ENCODE results near the gene TFAP2A. TPM values are rescaled to one million over a fixed set of nuclear protein-coding genes. Genes with fewer than 3 reads are reported as not detected.

The TFAP2A gene
- total RNA-seq, 1 donor from 2014 or later = 0.66 TPM

GRCh38 chr6:10403385-10404106 is 11.3 kb downstream of the TFAP2A start:
- DNase-seq = no peak
- intact Hi-C loops (cut with micrococcal nuclease) = no loop called here
- H3K27ac ChIP-seq (replicated peaks) = no peak overlapping the region
- peak overlapping the region; percentile 68 for H3K4me3 ChIP-seq
- H3K27me3 ChIP-seq (ENCODE audit: low read depth) = peaks cover 100% of the 10 kb centered on the region
- H3K36me3 ChIP-seq = no peaks in the 10 kb centered on the region
- TF ChIP-seq CTCF (IDR thresholded peaks at IDR 0.05; ENCODE audit: borderline replicate concordance) = no peak
- H3K4me1 ChIP-seq = peaks cover 13% of the 10 kb centered on the region
- peaks cover 3% of the 10 kb centered on the region for H3K9me3 ChIP-seq (replicated peaks)

GRCh38 chr6:10402648-10403311 is 12.1 kb downstream of the TFAP2A start:
- Histone ChIP-seq H3K36me3 (no peaks in the 10 kb centered on the region), H3K4me1 (peaks cover 13% of the 10 kb centered on the region), H3K9me3 (replicated peaks) (peaks cover 3% of the 10 kb centered on the region), H3K27ac (replicated peaks) (no peak overlapping the region), H3K27me3 (ENCODE audit: low read depth) (peaks cover 100% of the 10 kb centered on the region), H3K4me3 (no peak overlapping the region)
- DNase-seq = no peak
- no peak for TF ChIP-seq CTCF (IDR thresholded peaks at IDR 0.05; ENCODE audit: borderline replicate concordance)
- intact Hi-C loops (cut with micrococcal nuclease) = no loop called here

DNA sequence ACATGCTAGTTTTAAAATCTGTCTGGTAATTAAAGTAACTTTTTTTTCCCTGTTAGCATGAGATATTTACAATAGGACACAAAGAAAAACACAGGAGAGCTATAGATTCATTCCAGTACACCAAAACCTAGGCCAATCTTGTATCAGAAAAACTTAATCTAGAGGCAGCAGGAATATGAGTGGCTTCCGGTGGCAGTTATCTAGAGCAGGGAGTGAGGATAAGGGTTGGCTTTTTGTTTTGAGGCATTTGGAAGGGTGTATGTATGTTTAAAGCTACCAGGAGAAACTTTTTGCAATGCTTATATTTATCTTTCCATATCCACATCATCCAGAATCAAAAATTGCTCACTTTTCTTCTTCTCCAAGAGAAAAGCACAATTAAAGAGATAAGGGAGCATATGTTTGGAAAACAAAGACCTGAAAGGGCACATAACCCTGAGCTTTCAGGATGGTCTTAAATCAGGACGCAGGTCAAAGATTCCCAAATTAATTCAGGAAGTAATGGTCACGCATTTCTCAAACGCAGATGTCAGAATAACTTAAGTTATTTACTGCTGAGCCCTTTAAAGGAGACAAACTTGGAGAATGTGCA is 13.1 kb downstream of the TFAP2A start:
- TF ChIP-seq CTCF (IDR thresholded peaks at IDR 0.05; ENCODE audit: borderline replicate concordance) = no peak
- H3K9me3 ChIP-seq (replicated peaks) = peaks cover 3% of the 10 kb centered on the region
- peaks cover 100% of the 10 kb centered on the region for H3K27me3 ChIP-seq (ENCODE audit: low read depth)
- peaks cover 13% of the 10 kb centered on the region for H3K4me1 ChIP-seq
- no peaks in the 10 kb centered on the region for H3K36me3 ChIP-seq
- H3K4me3 ChIP-seq = no peak overlapping the region
- no peak overlapping the region for H3K27ac ChIP-seq (replicated peaks)
- no peak for DNase-seq
- intact Hi-C loops (cut with micrococcal nuclease) = no loop called here

- Histone ChIP-seq H3K4me3 (no peak overlapping the region), H3K36me3 (no peaks in the 10 kb centered on the region), H3K27ac (replicated peaks) (no peak overlapping the region), H3K4me1 (peaks cover 13% of the 10 kb centered on the region), H3K27me3 (ENCODE audit: low read depth) (peaks cover 100% of the 10 kb centered on the region), H3K9me3 (replicated peaks) (peaks cover 3% of the 10 kb centered on the region)
- DNase-seq = no peak
- intact Hi-C loops (cut with micrococcal nuclease) = no loop called here
- no peak for TF ChIP-seq CTCF (IDR thresholded peaks at IDR 0.05; ENCODE audit: borderline replicate concordance)
Observed at GRCh38 chr6:10401004-10401536, 13.8 kb downstream of the TFAP2A start.

- Histone ChIP-seq H3K4me1 (peaks cover 13% of the 10 kb centered on the region), H3K27me3 (ENCODE audit: low read depth) (peaks cover 100% of the 10 kb centered on the region), H3K36me3 (no peaks in the 10 kb centered on the region), H3K9me3 (replicated peaks) (peaks cover 3% of the 10 kb centered on the region), H3K27ac (replicated peaks) (no peak overlapping the region), H3K4me3 (no peak overlapping the region)
- intact Hi-C loops (cut with micrococcal nuclease) = no loop called here
- TF ChIP-seq CTCF (IDR thresholded peaks at IDR 0.05; ENCODE audit: borderline replicate concordance) = no peak
- DNase-seq = no peak
Observed at GRCh38 chr6:10400330-10400729, 14.5 kb downstream of the TFAP2A start.

Data from left ventricle myocardium inferior (tissue), 1 donor.